Measurements from ENCODE around the gene SEMA6B.

SEMA6B gene

DNA sequence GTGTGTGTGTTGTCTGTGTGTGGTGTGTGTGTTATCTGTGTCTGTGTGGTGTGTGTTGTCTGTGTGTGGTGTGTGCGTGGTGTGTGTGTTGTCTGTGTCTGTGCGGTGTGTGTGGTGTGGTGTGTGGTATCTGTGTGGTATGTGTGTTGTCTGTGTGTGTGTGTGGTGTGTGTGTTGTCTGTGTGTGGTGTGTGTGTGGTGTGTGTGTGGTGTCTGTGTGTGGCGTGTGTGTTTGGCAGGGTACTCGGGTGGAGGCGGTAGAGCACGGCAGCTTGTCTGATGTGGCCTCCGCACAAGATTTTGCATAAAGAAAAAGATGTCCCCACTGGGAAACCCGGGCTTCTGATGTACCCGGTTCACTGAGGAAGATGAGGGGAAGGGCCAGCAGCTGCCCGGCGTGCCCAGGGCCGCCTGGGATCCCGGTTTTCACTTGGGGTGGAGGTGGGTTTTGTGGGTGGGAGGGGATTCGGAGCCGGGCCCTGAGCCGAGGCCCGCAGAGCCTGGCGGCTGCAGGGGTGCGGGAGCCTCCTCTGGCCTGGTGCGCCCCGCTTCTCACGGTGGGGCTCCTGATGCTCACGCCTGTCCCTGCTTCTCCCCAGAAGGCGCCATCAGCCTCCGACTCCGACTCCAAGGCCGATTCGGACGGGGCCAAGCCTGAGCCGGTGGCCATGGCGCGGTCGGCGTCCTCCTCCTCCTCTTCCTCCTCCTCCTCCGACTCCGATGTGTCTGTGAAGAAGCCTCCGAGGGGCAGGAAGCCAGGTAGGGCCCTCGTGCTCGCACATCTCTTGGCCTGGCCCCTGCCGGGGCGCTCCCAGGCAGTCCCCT is 66.2 kb downstream of the SEMA6B start:
- no peak for DNase-seq (ENCODE audit: low read depth)
